CD8-positive, alpha-beta memory T cell (primary cell): ENCODE measurements around the gene INHBC. TPM values are rescaled to one million over a fixed set of nuclear protein-coding genes. Genes with fewer than 3 reads are reported as not detected.

Experiments
- CTCF ChIA-PET: fragments of 350-600 bp; sonication (Branson Sonifier 250); formaldehyde crosslinking; loops from one replicate; lab custom pipeline; 2021; ENCODE audit warnings: antibody characterized with exemption; lab: Charles Lee
- POLR2A ChIA-PET: fragments of 350-600 bp; sonication (Branson Sonifier 250); formaldehyde crosslinking; loops from one replicate; lab custom pipeline; 2021; ENCODE audit warnings: antibody characterized with exemption; lab: Charles Lee
- DNase-seq, 5 donors: peaks; one replicate each; pipeline versions ENCODE4 v3.0.0 to v3.0.0-alpha.2; 2020 to 2022; ENCODE audit warnings: mixed read lengths in 1 of 5
- H3K27ac ChIP-seq: one replicate; pipeline ENCODE4 v1.7.0; 2013; ENCODE audit warnings: low read depth, mild to moderate bottlenecking, low read length, moderate library complexity
- H3K27me3 ChIP-seq: 2 replicates; pipeline ENCODE4 v1.7.0; 2013; ENCODE audit warnings: low read length, mild to moderate bottlenecking; ENCODE audit not compliant: insufficient read depth, poor library complexity, severe bottlenecking
- H3K36me3 ChIP-seq: 2 replicates; pipeline ENCODE4 v1.7.0; 2013; ENCODE audit warnings: mild to moderate bottlenecking, low read length, moderate library complexity; ENCODE audit not compliant: insufficient read depth
- H3K4me1 ChIP-seq: 2 replicates; pipeline ENCODE4 v1.7.0; 2013; ENCODE audit warnings: mild to moderate bottlenecking, low read length, moderate library complexity; ENCODE audit not compliant: insufficient read depth
- H3K4me3 ChIP-seq: 2 replicates; pipeline ENCODE4 v1.7.0; 2013; ENCODE audit warnings: mild to moderate bottlenecking, low read length
- H3K9me3 ChIP-seq: 2 replicates; pipeline ENCODE4 v1.7.0; 2013; ENCODE audit warnings: mild to moderate bottlenecking, low read length
- H3K27ac Mint-ChIP-seq, 8 donors: one replicate each; pipeline ENCODE4 v1.8.0; 2020 to 2021; ENCODE audit warnings: mixed read lengths in 8 of 8, mild to moderate bottlenecking in 6 of 8, inconsistent platforms in 3 of 8, moderate library complexity in 3 of 8
- H3K27me3 Mint-ChIP-seq, 2 donors: one replicate each; pipeline ENCODE4 v1.8.0; 2020 to 2021; ENCODE audit warnings: mixed read lengths in 2 of 2, mild to moderate bottlenecking in 1 of 2, moderate library complexity in 1 of 2
- H3K36me3 Mint-ChIP-seq, 3 donors: one replicate each; pipeline ENCODE4 v1.8.0; 2020 to 2021; ENCODE audit warnings: mixed read lengths in 3 of 3, inconsistent platforms in 1 of 3, mild to moderate bottlenecking in 1 of 3
- H3K4me1 Mint-ChIP-seq, 3 donors: one replicate each; pipeline ENCODE4 v1.8.0; 2020 to 2021; ENCODE audit warnings: mixed read lengths in 3 of 3, inconsistent platforms in 1 of 3, mild to moderate bottlenecking in 1 of 3
- H3K4me3 Mint-ChIP-seq, 7 donors: one replicate each; pipeline ENCODE4 v1.8.0; 2020 to 2021; ENCODE audit warnings: mixed read lengths in 7 of 7, mild to moderate bottlenecking in 6 of 7, moderate library complexity in 4 of 7, inconsistent platforms in 2 of 7
- H3K9me3 Mint-ChIP-seq, 5 donors: one replicate each; pipeline ENCODE4 v1.8.0; 2020 to 2022; ENCODE audit warnings: mixed read lengths in 5 of 5, mild to moderate bottlenecking in 3 of 5, moderate library complexity in 2 of 5, inconsistent platforms in 1 of 5
- polyA plus RNA-seq: library from polyadenylated mRNA; unstranded; fragments of 300-500 nt; fragmentation: Illumina TruSeq; gene quantifications from one replicate; pipeline ENCODE4 v1.2.3, GENCODE V29; 2021
- total RNA-seq, 2 experiments: library from RNA; stranded (reverse); gene quantifications; one replicate each; pipeline ENCODE4 v1.2.3, GENCODE V29; 2021

Gene INHBC
- total and polyA plus RNA-seq, 3 experiments from 2014 or later, result 0.11 TPM; not detected in 1

DNA sequence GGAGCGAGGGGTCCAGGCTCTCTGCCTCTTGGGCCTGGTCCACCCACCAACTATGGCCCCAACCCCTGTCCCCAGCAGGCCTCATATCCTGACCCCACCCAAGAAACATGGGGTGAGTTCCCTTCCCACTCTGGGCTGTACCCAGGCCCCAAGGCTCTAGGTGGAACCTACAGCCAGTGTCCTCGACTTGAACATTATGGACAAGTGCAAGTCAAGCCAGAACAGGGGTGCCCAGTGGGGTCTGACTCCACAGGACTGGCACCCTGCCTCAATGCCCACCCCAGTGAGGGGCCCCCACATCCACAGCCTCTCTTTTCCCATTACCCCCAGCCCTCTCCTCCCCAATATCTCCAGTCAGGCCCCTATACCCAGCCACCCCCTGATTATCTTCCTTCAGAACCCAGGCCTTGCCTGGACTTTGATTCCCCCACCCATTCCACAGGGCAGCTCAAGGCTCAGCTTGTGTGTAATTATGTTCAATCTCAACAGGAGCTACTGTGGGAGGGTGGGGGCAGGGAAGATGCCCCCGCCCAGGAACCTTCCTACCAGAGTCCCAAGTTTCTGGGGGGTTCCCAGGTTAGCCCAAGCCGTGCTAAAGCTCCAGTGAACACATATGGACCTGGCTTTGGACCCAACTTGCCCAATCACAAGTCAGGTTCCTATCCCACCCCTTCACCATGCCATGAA is 36.5 kb downstream of the INHBC start:
- ChIA-PET CTCF (interaction anchor here (0.7 to 1.8 kb wide), 4 partner anchors 8 to 14 kb away, joined by 3 to 9 read pairs (median 5); partner anchors contain the start of gene GLI1), POLR2A (interaction anchor here (1.0 kb wide), 1 partner anchor 11 kb away, joined by 4 read pairs; no protein-coding TSS in a partner anchor)
- H3K27ac ChIP-seq, result no peak overlapping the region
- no peak overlapping the region for H3K4me3 Mint-ChIP-seq
- peaks cover 48% of the 10 kb centered on the region for H3K36me3 ChIP-seq
- H3K27me3 Mint-ChIP-seq, result no peaks in the 10 kb centered on the region
- H3K4me1 Mint-ChIP-seq, result peaks cover 40 to 61% (median 46%) of the 10 kb centered on the region in 3 donors
- peak overlapping the region in 6 of 8 donors; percentile 17 to 94 (median 62) for H3K27ac Mint-ChIP-seq
- H3K9me3 Mint-ChIP-seq, result peaks cover 0 to 2% (median 0%) of the 10 kb centered on the region in 5 donors
- H3K4me1 ChIP-seq, result peaks cover 56% of the 10 kb centered on the region
- no peak for DNase-seq
- H3K27me3 ChIP-seq, result no peaks in the 10 kb centered on the region
- H3K9me3 ChIP-seq, result no peaks in the 10 kb centered on the region
- no peak overlapping the region for H3K4me3 ChIP-seq
- H3K36me3 Mint-ChIP-seq, result peaks cover 9 to 80% (median 26%) of the 10 kb centered on the region in 3 donors

DNA sequence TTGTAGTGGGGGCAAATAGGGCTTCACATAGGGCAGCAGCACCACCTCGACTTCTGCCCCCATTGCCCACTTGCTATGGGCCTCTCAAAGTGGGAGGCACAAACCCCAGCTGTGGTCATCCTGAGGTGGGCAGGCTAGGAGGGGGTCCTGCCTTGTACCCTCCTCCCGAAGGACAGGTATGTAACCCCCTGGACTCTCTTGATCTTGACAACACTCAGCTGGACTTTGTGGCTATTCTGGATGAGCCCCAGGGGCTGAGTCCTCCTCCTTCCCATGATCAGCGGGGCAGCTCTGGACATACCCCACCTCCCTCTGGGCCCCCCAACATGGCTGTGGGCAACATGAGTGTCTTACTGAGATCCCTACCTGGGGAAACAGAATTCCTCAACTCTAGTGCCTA is 37.1 kb downstream of the INHBC start:
- peaks cover 48% of the 10 kb centered on the region for H3K36me3 ChIP-seq
- H3K36me3 Mint-ChIP-seq, result peaks cover 9 to 85% (median 28%) of the 10 kb centered on the region in 3 donors
- peaks cover 45 to 65% (median 51%) of the 10 kb centered on the region in 3 donors for H3K4me1 Mint-ChIP-seq
- no peaks in the 10 kb centered on the region for H3K27me3 ChIP-seq
- H3K9me3 Mint-ChIP-seq, result peaks cover 0 to 2% (median 0%) of the 10 kb centered on the region in 5 donors
- H3K27ac ChIP-seq, result no peak overlapping the region
- CTCF ChIA-PET, result interaction anchor here (0.7 to 1.8 kb wide), 3 partner anchors 9 to 14 kb away, joined by 3 to 6 read pairs (median 4); no protein-coding TSS in a partner anchor
- no peaks in the 10 kb centered on the region for H3K9me3 ChIP-seq
- H3K27me3 Mint-ChIP-seq, result no peaks in the 10 kb centered on the region
- peak overlapping the region in 4 of 8 donors; percentile 64 to 94 (median 82) for H3K27ac Mint-ChIP-seq
- H3K4me1 ChIP-seq, result peaks cover 61% of the 10 kb centered on the region
- DNase-seq, result no peak
- H3K4me3 Mint-ChIP-seq, result peak overlapping the region in 1 of 7 donors; percentile 82
- POLR2A ChIA-PET, result no interaction called here
- no peak overlapping the region for H3K4me3 ChIP-seq

DNA sequence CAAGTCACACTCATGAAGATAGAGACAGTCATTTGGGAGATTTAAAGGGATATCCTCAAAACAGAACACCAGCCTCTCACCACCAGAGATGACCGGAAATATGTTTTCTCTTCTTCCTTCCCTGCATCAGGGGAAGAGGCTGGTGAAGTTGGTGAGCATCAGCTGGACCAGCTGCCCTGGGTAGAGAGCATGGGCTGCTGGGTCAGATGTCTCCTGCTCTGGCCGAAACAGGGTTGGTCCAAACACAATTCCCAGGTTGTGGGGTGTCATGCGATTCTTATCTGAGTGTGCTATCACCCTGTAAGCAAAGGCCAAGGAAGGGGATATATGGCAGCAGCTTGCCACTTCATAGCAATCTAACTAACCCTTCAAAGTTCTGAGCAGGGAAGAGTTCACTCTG is 37.8 kb downstream of the INHBC start:
- ChIA-PET POLR2A (no interaction called here), CTCF (interaction anchor here (1.6 to 1.8 kb wide), 2 partner anchors 10 to 12 kb away, joined by 4 to 6 read pairs; no protein-coding TSS in a partner anchor)
- Mint-ChIP-seq H3K27me3 (no peaks in the 10 kb centered on the region), H3K4me1 (peaks cover 52 to 68% (median 58%) of the 10 kb centered on the region in 3 donors), H3K27ac (peak overlapping the region in 6 of 8 donors; percentile 58 to 87 (median 75)), H3K9me3 (peaks cover 0 to 2% (median 0%) of the 10 kb centered on the region in 5 donors), H3K36me3 (peaks cover 9 to 88% (median 28%) of the 10 kb centered on the region in 3 donors), H3K4me3 (peak overlapping the region in 3 of 7 donors; percentile 19 to 82 (median 78))
- peaks cover 48% of the 10 kb centered on the region for H3K36me3 ChIP-seq
- DNase-seq, result no peak
- H3K9me3 ChIP-seq, result no peaks in the 10 kb centered on the region
- H3K27ac ChIP-seq, result no peak overlapping the region
- H3K4me1 ChIP-seq, result peaks cover 61% of the 10 kb centered on the region
- H3K27me3 ChIP-seq, result no peaks in the 10 kb centered on the region
- no peak overlapping the region for H3K4me3 ChIP-seq

DNA sequence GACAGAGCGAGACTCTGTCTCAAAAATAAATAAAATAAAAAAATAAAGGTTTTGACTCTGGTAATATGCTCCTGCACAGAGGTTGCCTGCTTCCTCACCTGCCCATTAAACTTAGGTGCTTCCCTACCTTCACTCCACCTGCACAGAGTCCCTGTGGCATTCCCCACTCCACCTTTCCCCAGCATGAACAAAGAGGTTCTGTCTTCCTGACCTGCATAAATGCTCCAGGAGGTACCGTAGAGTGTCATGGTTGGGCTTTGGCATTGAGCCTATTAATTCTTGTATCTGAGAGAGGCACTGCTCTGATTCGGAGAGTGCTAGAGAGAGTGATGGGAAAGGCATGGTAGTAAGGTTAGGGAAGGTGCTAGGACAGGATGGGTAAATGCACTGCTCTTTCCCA is 38.8 kb downstream of the INHBC start:
- Histone ChIP-seq H3K4me3 (no peak overlapping the region), H3K27ac (no peak overlapping the region), H3K27me3 (no peaks in the 10 kb centered on the region), H3K36me3 (peaks cover 48% of the 10 kb centered on the region), H3K4me1 (peaks cover 67% of the 10 kb centered on the region), H3K9me3 (no peaks in the 10 kb centered on the region)
- ChIA-PET CTCF (interaction anchor here (2.3 to 10.4 kb wide), 2 partner anchors 13 to 17 kb away, joined by 9 to 167 read pairs; partner anchors contain the start of genes GLI1 and INHBE), POLR2A (no interaction called here)
- Mint-ChIP-seq H3K27ac (peak overlapping the region in 5 of 8 donors; percentile 4 to 92 (median 85)), H3K27me3 (peaks cover 0 to 1% of the 10 kb centered on the region in 2 donors), H3K4me1 (peaks cover 55 to 76% (median 64%) of the 10 kb centered on the region in 3 donors), H3K4me3 (peak overlapping the region in 5 of 7 donors; percentile 19 to 86 (median 59)), H3K9me3 (no peaks in the 10 kb centered on the region), H3K36me3 (peaks cover 9 to 87% (median 23%) of the 10 kb centered on the region in 3 donors)
- DNase-seq, result no peak

DNA sequence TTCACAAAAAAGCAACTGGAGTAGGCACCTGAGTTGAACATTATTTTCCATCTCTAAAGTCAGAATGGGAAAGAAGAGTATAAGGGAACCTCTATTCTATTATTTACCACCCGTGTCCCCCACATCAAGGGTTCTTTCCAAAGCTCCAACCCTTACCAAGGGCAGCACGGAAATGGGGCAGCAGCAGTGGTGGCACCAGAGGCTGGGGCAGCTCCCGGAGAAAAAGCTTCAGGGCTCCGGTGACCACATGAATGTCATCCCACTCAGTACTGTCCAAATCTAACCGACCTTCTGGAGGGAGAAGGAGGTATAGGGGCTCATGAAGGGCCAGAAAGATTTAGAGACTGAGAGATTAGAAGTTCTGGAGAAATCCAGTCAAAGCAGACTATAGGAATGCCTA is 39.3 kb downstream of the INHBC start:
- H3K4me1 ChIP-seq, result peaks cover 72% of the 10 kb centered on the region
- H3K4me3 Mint-ChIP-seq, result peak overlapping the region; percentile 59 to 90 (median 78)
- ChIA-PET POLR2A (no interaction called here), CTCF (interaction anchor here (1.3 to 10.4 kb wide), 5 partner anchors 13 to 260 kb away, joined by 3 to 167 read pairs (median 4); partner anchors contain the start of genes GLI1 and INHBE)
- H3K9me3 Mint-ChIP-seq, result no peaks in the 10 kb centered on the region
- peaks cover 48% of the 10 kb centered on the region for H3K36me3 ChIP-seq
- no peak overlapping the region for H3K4me3 ChIP-seq
- H3K4me1 Mint-ChIP-seq, result peaks cover 60 to 81% (median 69%) of the 10 kb centered on the region in 3 donors
- peaks cover 9 to 87% (median 22%) of the 10 kb centered on the region in 3 donors for H3K36me3 Mint-ChIP-seq
- no peaks in the 10 kb centered on the region for H3K9me3 ChIP-seq
- no peak for DNase-seq
- no peaks in the 10 kb centered on the region for H3K27me3 ChIP-seq
- H3K27ac Mint-ChIP-seq, result peak overlapping the region in 7 of 8 donors; percentile 63 to 92 (median 87)
- H3K27ac ChIP-seq, result no peak overlapping the region
- peaks cover 0 to 1% of the 10 kb centered on the region in 2 donors for H3K27me3 Mint-ChIP-seq

DNA sequence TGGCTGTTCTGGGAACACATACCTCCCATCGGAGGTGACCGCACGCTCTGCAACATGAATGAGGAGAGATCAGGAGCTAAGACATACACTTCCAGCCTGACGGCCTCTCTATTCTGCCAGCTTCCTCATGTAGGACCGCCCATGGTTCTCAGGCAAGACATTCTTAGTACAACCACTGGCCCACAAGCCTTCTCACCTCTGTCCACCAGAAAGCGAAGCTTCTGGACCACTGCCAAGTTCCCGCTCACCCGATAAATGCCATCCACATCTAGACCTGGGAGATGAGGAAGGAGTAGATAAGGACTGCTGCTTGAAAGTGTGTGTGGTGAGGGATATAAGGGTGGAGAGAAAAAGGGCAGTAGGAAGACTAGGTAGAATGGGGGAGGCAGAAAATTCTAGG is 39.8 kb downstream of the INHBC start:
- Mint-ChIP-seq H3K27me3 (peaks cover 0 to 1% of the 10 kb centered on the region in 2 donors), H3K4me1 (peaks cover 64 to 84% (median 74%) of the 10 kb centered on the region in 3 donors), H3K4me3 (peak overlapping the region; percentile 59 to 90 (median 78)), H3K9me3 (no peaks in the 10 kb centered on the region), H3K36me3 (peaks cover 9 to 82% (median 19%) of the 10 kb centered on the region in 3 donors), H3K27ac (peak overlapping the region in 7 of 8 donors; percentile 63 to 92 (median 87))
- CTCF ChIA-PET, result interaction anchor here (1.3 to 10.4 kb wide), 6 partner anchors 14 to 261 kb away, joined by 3 to 167 read pairs (median 4); partner anchors contain the start of genes DDIT3, GLI1 and INHBE
- H3K27me3 ChIP-seq, result no peaks in the 10 kb centered on the region
- no peak overlapping the region for H3K4me3 ChIP-seq
- peaks cover 78% of the 10 kb centered on the region for H3K4me1 ChIP-seq
- H3K36me3 ChIP-seq, result peaks cover 43% of the 10 kb centered on the region
- POLR2A ChIA-PET, result no interaction called here
- H3K9me3 ChIP-seq, result no peaks in the 10 kb centered on the region
- H3K27ac ChIP-seq, result no peak overlapping the region
- no peak for DNase-seq

DNA sequence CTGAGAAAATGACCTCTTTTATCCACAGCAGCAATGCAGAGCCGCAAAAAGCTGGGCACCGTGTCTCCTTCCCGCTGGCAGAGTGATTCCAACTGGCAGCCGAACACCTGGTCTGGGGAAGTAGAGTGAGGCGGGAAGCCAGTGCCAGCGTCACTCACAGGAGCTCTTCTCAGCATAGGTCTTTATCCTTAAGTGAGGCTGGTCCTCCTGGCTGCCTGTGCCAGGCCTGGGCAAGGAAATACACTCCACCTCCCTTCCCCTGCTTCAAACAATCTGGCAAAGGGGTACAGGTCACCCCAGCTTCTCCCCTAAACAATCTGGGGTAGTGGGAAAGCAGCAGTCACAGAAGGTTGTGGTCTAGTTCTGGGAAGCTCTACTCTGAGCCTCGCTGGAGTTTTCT is 40.3 kb downstream of the INHBC start:
- Histone ChIP-seq H3K36me3 (peaks cover 41% of the 10 kb centered on the region), H3K9me3 (no peaks in the 10 kb centered on the region), H3K4me3 (no peak overlapping the region), H3K27me3 (no peaks in the 10 kb centered on the region), H3K27ac (no peak overlapping the region), H3K4me1 (peaks cover 82% of the 10 kb centered on the region)
- no peak for DNase-seq
- Mint-ChIP-seq H3K4me3 (peak overlapping the region; percentile 59 to 90 (median 78)), H3K4me1 (peaks cover 69 to 85% (median 75%) of the 10 kb centered on the region in 3 donors), H3K36me3 (peaks cover 9 to 78% (median 19%) of the 10 kb centered on the region in 3 donors), H3K27me3 (peaks cover 0 to 3% of the 10 kb centered on the region in 2 donors), H3K27ac (peak overlapping the region; percentile 63 to 92 (median 86)), H3K9me3 (no peaks in the 10 kb centered on the region)
- ChIA-PET CTCF (interaction anchor here (1.3 to 10.4 kb wide), 6 partner anchors 14 to 261 kb away, joined by 3 to 167 read pairs (median 4); partner anchors contain the start of genes DDIT3, GLI1 and INHBE), POLR2A (no interaction called here)
